WTC11 (cell line): Measurements from ENCODE around the gene C16orf74. TPM values are rescaled to one million over a fixed set of nuclear protein-coding genes. Genes with fewer than 3 reads are reported as not detected.

Source experiments
- ATAC-seq: fragments of 200-7000 bp; cut with Tn5 transposase; 2 replicates; pipeline ENCODE4 v1.10.0; 2021; ENCODE audit warnings: mild to moderate bottlenecking, moderate library complexity
- CTCF ChIA-PET: fragments of 300-600 bp; sonication (Branson Sonifier 250); formaldehyde crosslinking; loops from one replicate; lab custom pipeline; 2021; ENCODE audit warnings: antibody characterized with exemption; lab: Charles Lee
- POLR2A ChIA-PET: fragments of 350-600 bp; sonication (Branson Sonifier 250); formaldehyde crosslinking; loops from one replicate; lab custom pipeline; 2021; ENCODE audit warnings: antibody characterized with exemption; lab: Charles Lee
- DNase-seq: peaks from one replicate; pipeline ENCODE4 v3.0.0; 2021; ENCODE audit warnings: low spot score
- H3K27ac Mint-ChIP-seq: 2 replicates; pipeline ENCODE4 v1.8.0; 2021; ENCODE audit warnings: mixed read lengths
- H3K27me3 Mint-ChIP-seq: 2 replicates; pipeline ENCODE4 v1.8.0; 2021; ENCODE audit warnings: low read depth, mild to moderate bottlenecking, moderate library complexity, mixed read lengths
- H3K36me3 Mint-ChIP-seq: 2 replicates; pipeline ENCODE4 v1.8.0; 2021; ENCODE audit warnings: mixed read lengths
- H3K4me1 Mint-ChIP-seq: 2 replicates; pipeline ENCODE4 v1.8.0; 2022; ENCODE audit warnings: mixed read lengths
- H3K4me3 Mint-ChIP-seq: 2 replicates; pipeline ENCODE4 v1.8.0; 2021; ENCODE audit warnings: mild to moderate bottlenecking, moderate library complexity, mixed read lengths
- H3K9me3 Mint-ChIP-seq: 2 replicates; pipeline ENCODE4 v1.8.0; 2021; ENCODE audit warnings: mixed read lengths
- ATF1 ChIP-seq: sonication (generic); formaldehyde crosslinking; IDR thresholded peaks from 2 replicates; pipeline ENCODE4 v1.8.1; 2023; ENCODE audit warnings: mild to moderate bottlenecking, moderate library complexity, missing genetic modification reagents
- FOXJ3 ChIP-seq: sonication (generic); formaldehyde crosslinking; IDR thresholded peaks from 2 replicates; pipeline ENCODE4 v1.9.0; 2021; ENCODE audit warnings: missing genetic modification reagents, mild to moderate bottlenecking, borderline replicate concordance
- HMGA2 ChIP-seq: fragments of 250-450 bp; sonication (Bioruptor Pico); IDR thresholded peaks from 2 replicates; pipeline ENCODE4 v1.4.0; 2021; ENCODE audit warnings: mild to moderate bottlenecking, moderate library complexity
- JAZF1 ChIP-seq: fragments of 250-450 bp; sonication (Bioruptor Pico); IDR thresholded peaks from 2 replicates; pipeline ENCODE4 v1.9.0; 2021; ENCODE audit warnings: moderate library complexity, mild to moderate bottlenecking, inconsistent platforms
- KAT7 ChIP-seq: sonication (generic); formaldehyde crosslinking; IDR thresholded peaks from 2 replicates; pipeline ENCODE4 v1.8.1; 2023; ENCODE audit warnings: missing genetic modification reagents, mild to moderate bottlenecking, borderline replicate concordance
- MAX ChIP-seq: sonication (generic); formaldehyde crosslinking; IDR thresholded peaks from 2 replicates; pipeline ENCODE4 v1.8.0; 2022; ENCODE audit warnings: mild to moderate bottlenecking, missing genetic modification reagents
- NR1H2 ChIP-seq: sonication (generic); formaldehyde crosslinking; IDR thresholded peaks from 2 replicates; pipeline ENCODE4 v1.9.0; 2021; ENCODE audit warnings: mild to moderate bottlenecking, moderate library complexity, missing genetic modification reagents
- NR2C2 ChIP-seq: sonication (generic); formaldehyde crosslinking; IDR thresholded peaks from 2 replicates; pipeline ENCODE4 v1.8.0; 2022; ENCODE audit warnings: mild to moderate bottlenecking, missing genetic modification reagents
- NR3C1 ChIP-seq: sonication (generic); formaldehyde crosslinking; conservative IDR thresholded peaks from 2 replicates; pipeline ENCODE4 v1.8.1; 2023; ENCODE audit warnings: low read depth, mild to moderate bottlenecking, missing genetic modification reagents
- PRDM15 ChIP-seq: sonication (generic); formaldehyde crosslinking; IDR thresholded peaks from 2 replicates; pipeline ENCODE4 v1.8.0; 2022; ENCODE audit warnings: missing genetic modification reagents
- PRRX2 ChIP-seq: fragments of 250-450 bp; sonication (Bioruptor Pico); IDR thresholded peaks from 2 replicates; pipeline ENCODE4 v1.8.0; 2021; ENCODE audit warnings: mild to moderate bottlenecking
- SP1 ChIP-seq: sonication (generic); formaldehyde crosslinking; conservative IDR thresholded peaks from 2 replicates; pipeline ENCODE4 v1.8.1; 2022; ENCODE audit warnings: missing genetic modification reagents
- ZNF219 ChIP-seq: sonication (generic); formaldehyde crosslinking; IDR thresholded peaks from 2 replicates; pipeline ENCODE4 v1.8.0; 2023; ENCODE audit warnings: missing genetic modification reagents, mild to moderate bottlenecking, borderline replicate concordance
- ZNF281 ChIP-seq: sonication (generic); formaldehyde crosslinking; IDR thresholded peaks from 2 replicates; pipeline ENCODE4 v1.8.0; 2023; ENCODE audit warnings: mild to moderate bottlenecking, missing genetic modification reagents
- ZNF423 ChIP-seq: fragments of 250-450 bp; sonication (Bioruptor Pico); IDR thresholded peaks from 2 replicates; pipeline ENCODE4 v2.1.2; 2022; ENCODE audit warnings: mild to moderate bottlenecking, moderate library complexity
- total RNA-seq: library from RNA; stranded (reverse); gene quantifications from 3 replicates; pipeline ENCODE4 v1.2.3, GENCODE V29; 2021
- TF ChIP-seq, protein P1 (sequence below): sonication (generic); formaldehyde crosslinking; IDR thresholded peaks from 2 replicates; pipeline ENCODE4 v1.8.1; 2023; ENCODE audit warnings: mild to moderate bottlenecking, missing genetic modification reagents, moderate library complexity
- TF ChIP-seq, protein P2 (sequence below): sonication (generic); formaldehyde crosslinking; IDR thresholded peaks from 2 replicates; pipeline ENCODE4 v1.8.1; 2022; ENCODE audit warnings: low read depth, missing genetic modification reagents, borderline replicate concordance
- TF ChIP-seq, protein P3 (sequence below): sonication (generic); formaldehyde crosslinking; conservative IDR thresholded peaks from 2 replicates; pipeline ENCODE4 v1.8.1; 2023; ENCODE audit warnings: mild to moderate bottlenecking, low read depth, missing genetic modification reagents, moderate library complexity

C16orf74 gene
- total RNA-seq, 1 experiment from 2014 or later: 8.3 TPM

DNA sequence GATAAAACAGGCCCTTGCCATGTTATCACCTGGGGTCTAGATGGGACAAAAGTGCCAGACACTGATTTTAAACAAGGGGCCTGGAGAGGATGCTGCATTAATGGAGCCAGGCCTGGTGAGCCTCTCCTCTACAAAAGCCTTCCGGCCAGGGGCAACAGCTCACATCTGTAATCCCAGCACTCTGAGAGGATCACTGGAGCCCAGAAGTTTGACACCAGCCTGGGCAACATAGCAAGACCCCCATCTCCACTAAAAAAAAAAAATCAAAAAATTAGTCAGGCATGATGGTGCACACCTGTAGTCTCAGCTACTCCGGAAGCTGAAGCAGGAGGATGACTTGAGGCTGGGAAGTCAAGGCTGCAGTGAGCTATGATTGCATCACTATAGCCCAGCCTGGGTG lies 65.6 kb downstream of the C16orf74 start (continued):
- TF ChIP-seq ZNF281 (CRISPR knock-in tag): no peak

DNA sequence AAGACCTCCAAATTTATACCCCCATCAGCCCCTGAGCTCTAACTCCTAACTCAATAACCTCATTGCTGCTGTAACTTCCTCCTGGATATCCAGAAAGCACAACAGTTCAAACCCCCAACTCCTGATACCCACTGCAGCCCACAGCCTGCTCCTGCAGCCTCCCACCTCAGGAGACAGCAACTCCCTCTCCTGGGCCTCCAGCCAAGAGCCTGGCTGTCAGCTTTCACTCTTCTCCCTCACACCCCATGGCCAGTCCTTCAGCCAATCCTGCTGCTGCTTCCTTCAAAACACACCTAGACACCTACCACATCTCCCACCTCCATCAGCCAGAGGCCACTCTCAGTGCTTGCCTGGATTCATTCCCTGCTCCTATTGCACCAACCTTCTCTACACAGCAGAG lies 67.5 kb downstream of the C16orf74 start:
- Mint-ChIP-seq H3K4me3 (no peak overlapping the region), H3K9me3 (no peaks in the 10 kb centered on the region), H3K36me3 (peaks cover 38% of the 10 kb centered on the region), H3K27ac (peak overlapping the region; percentile 43; the same call in 1 of the 2 replicates), H3K4me1 (peaks cover 12% of the 10 kb centered on the region), H3K27me3 (no peaks in the 10 kb centered on the region)
- ATAC-seq (no peak), DNase-seq (no peak)
- ChIA-PET CTCF (interaction anchor here (0.8 to 1.7 kb wide), 5 partner anchors 15 to 267 kb away, joined by 3 to 10 read pairs (median 4); no protein-coding TSS in a partner anchor), POLR2A (no interaction called here)
- TF ChIP-seq SP1 (CRISPR knock-in tag) (no peak), ZNF281 (CRISPR knock-in tag) (no peak), NR1H2 (CRISPR knock-in tag) (no peak), FOXJ3 (CRISPR knock-in tag) (no peak), PRDM15 (CRISPR knock-in tag) (no peak), KAT7 (CRISPR knock-in tag) (no peak), NR3C1 (CRISPR knock-in tag) (no peak), HMGA2 (CRISPR knock-in tag) (no peak), PRRX2 (CRISPR knock-in tag) (no peak)
- TF ChIP-seq, protein P1, sequence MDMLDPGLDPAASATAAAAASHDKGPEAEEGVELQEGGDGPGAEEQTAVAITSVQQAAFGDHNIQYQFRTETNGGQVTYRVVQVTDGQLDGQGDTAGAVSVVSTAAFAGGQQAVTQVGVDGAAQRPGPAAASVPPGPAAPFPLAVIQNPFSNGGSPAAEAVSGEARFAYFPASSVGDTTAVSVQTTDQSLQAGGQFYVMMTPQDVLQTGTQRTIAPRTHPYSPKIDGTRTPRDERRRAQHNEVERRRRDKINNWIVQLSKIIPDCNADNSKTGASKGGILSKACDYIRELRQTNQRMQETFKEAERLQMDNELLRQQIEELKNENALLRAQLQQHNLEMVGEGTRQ (CRISPR knock-in tag): no peak
- TF ChIP-seq, all 79 proteins: peak for 0

- no peak overlapping the region for H3K4me3 Mint-ChIP-seq
- no peak; the same call in 1 of the 2 replicates for ATAC-seq
- CTCF ChIA-PET: interaction anchor here (0.9 to 1.7 kb wide), 5 partner anchors 16 to 266 kb away, joined by 4 to 10 read pairs (median 5); no protein-coding TSS in a partner anchor
- H3K4me1 Mint-ChIP-seq: peaks cover 8% of the 10 kb centered on the region
- POLR2A ChIA-PET: no interaction called here
- DNase-seq: no peak
- H3K36me3 Mint-ChIP-seq: peaks cover 38% of the 10 kb centered on the region
- no peaks in the 10 kb centered on the region for H3K9me3 Mint-ChIP-seq
- H3K27me3 Mint-ChIP-seq: no peaks in the 10 kb centered on the region
- no peak overlapping the region for H3K27ac Mint-ChIP-seq
- TF ChIP-seq, protein P2, sequence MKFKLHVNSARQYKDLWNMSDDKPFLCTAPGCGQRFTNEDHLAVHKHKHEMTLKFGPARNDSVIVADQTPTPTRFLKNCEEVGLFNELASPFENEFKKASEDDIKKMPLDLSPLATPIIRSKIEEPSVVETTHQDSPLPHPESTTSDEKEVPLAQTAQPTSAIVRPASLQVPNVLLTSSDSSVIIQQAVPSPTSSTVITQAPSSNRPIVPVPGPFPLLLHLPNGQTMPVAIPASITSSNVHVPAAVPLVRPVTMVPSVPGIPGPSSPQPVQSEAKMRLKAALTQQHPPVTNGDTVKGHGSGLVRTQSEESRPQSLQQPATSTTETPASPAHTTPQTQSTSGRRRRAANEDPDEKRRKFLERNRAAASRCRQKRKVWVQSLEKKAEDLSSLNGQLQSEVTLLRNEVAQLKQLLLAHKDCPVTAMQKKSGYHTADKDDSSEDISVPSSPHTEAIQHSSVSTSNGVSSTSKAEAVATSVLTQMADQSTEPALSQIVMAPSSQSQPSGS (CRISPR knock-in tag): no peak
- no peak for TF ChIP-seq JAZF1 (CRISPR knock-in tag)
- no peak for TF ChIP-seq ZNF423 (CRISPR knock-in tag)
- no peak for TF ChIP-seq ZNF219
- TF ChIP-seq ATF1 (CRISPR knock-in tag): no peak
- TF ChIP-seq, protein P3, sequence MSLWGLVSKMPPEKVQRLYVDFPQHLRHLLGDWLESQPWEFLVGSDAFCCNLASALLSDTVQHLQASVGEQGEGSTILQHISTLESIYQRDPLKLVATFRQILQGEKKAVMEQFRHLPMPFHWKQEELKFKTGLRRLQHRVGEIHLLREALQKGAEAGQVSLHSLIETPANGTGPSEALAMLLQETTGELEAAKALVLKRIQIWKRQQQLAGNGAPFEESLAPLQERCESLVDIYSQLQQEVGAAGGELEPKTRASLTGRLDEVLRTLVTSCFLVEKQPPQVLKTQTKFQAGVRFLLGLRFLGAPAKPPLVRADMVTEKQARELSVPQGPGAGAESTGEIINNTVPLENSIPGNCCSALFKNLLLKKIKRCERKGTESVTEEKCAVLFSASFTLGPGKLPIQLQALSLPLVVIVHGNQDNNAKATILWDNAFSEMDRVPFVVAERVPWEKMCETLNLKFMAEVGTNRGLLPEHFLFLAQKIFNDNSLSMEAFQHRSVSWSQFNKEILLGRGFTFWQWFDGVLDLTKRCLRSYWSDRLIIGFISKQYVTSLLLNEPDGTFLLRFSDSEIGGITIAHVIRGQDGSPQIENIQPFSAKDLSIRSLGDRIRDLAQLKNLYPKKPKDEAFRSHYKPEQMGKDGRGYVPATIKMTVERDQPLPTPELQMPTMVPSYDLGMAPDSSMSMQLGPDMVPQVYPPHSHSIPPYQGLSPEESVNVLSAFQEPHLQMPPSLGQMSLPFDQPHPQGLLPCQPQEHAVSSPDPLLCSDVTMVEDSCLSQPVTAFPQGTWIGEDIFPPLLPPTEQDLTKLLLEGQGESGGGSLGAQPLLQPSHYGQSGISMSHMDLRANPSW (CRISPR knock-in tag): no peak
- no peak for TF ChIP-seq NR2C2 (CRISPR knock-in tag)
- no peak for TF ChIP-seq SP1 (CRISPR knock-in tag)
- no peak for TF ChIP-seq FOXJ3 (CRISPR knock-in tag)
- no peak for TF ChIP-seq KAT7 (CRISPR knock-in tag)
- TF ChIP-seq MAX (CRISPR knock-in tag): no peak
Measured at GRCh38 chr16:85682516-85682915, 68.4 kb downstream of the C16orf74 start.
